Neural cell (in vitro differentiated cells): ENCODE results near the gene GRID1.

Experiments
- EZH2 ChIP-seq: fragments of 200-600, 300-800 bp; shearing (Covaris generic), sonication (generic); IDR thresholded peaks from 2 replicates; pipeline ENCODE4 v1.6.1; 2014; ENCODE audit warnings: antibody characterized with exemption, low read length, borderline replicate concordance, mild to moderate bottlenecking; ENCODE audit not compliant: insufficient read depth, poor library complexity, severe bottlenecking
- MXI1 ChIP-seq: fragments of 450-650 bp; conservative IDR thresholded peaks from 2 replicates; pipeline ENCODE4 v1.6.1; 2014; ENCODE audit warnings: antibody characterized with exemption, mild to moderate bottlenecking; ENCODE audit not compliant: poor library complexity, severe bottlenecking
- POLR2AphosphoS5 ChIP-seq: IDR thresholded peaks from 2 replicates; pipeline ENCODE4 v1.6.1; 2012
- TF ChIP-seq, protein P1 (sequence below): fragments of 450-650 bp; IDR thresholded peaks from 2 replicates; pipeline ENCODE4 v1.5.1; 2014; ENCODE audit warnings: antibody characterized with exemption, mild to moderate bottlenecking, moderate library complexity; ENCODE audit not compliant: poor library complexity, severe bottlenecking
- TF ChIP-seq, protein P2 (sequence below): IDR thresholded peaks from 2 replicates; pipeline ENCODE4 v1.6.1; 2012; ENCODE audit warnings: borderline replicate concordance

DNA sequence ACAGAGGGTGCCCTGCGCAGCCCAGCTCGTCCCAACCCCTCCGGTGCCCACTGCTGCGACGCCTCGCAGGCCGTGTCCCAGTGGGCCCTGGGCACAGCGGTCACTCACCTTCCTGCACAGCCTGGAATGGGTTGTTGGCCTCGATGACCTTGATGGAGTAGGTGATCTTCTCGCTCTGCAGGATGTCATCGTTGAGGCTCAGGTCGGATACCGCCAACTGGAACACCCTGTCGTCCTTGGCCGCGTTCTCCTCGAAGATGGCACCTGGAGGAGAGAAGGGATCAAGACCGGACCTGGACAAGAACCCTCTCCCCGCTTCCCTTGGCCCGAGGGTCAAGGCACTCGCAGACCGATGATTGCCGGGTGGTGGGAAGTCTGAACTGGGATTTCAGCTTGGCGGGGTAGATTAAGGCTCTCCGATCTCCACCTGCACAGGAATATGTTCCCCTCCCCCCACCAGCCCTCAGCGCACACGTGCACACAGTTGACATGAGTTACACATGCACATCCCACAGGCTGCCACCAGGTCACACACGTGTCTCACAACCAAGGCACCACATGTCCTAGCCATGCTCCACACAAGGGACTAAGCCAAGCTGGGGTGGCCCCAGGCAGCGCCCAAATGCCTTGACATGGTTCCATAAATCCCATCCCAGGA lies 2.6 kb downstream of the GRID1 start:
- TF ChIP-seq MXI1: peak; percentile 87
- TF ChIP-seq EZH2: no peak
- TF ChIP-seq, protein P1, sequence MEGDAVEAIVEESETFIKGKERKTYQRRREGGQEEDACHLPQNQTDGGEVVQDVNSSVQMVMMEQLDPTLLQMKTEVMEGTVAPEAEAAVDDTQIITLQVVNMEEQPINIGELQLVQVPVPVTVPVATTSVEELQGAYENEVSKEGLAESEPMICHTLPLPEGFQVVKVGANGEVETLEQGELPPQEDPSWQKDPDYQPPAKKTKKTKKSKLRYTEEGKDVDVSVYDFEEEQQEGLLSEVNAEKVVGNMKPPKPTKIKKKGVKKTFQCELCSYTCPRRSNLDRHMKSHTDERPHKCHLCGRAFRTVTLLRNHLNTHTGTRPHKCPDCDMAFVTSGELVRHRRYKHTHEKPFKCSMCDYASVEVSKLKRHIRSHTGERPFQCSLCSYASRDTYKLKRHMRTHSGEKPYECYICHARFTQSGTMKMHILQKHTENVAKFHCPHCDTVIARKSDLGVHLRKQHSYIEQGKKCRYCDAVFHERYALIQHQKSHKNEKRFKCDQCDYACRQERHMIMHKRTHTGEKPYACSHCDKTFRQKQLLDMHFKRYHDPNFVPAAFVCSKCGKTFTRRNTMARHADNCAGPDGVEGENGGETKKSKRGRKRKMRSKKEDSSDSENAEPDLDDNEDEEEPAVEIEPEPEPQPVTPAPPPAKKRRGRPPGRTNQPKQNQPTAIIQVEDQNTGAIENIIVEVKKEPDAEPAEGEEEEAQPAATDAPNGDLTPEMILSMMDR: no peak
- TF ChIP-seq POLR2AphosphoS5: no peak
- TF ChIP-seq, protein P2, sequence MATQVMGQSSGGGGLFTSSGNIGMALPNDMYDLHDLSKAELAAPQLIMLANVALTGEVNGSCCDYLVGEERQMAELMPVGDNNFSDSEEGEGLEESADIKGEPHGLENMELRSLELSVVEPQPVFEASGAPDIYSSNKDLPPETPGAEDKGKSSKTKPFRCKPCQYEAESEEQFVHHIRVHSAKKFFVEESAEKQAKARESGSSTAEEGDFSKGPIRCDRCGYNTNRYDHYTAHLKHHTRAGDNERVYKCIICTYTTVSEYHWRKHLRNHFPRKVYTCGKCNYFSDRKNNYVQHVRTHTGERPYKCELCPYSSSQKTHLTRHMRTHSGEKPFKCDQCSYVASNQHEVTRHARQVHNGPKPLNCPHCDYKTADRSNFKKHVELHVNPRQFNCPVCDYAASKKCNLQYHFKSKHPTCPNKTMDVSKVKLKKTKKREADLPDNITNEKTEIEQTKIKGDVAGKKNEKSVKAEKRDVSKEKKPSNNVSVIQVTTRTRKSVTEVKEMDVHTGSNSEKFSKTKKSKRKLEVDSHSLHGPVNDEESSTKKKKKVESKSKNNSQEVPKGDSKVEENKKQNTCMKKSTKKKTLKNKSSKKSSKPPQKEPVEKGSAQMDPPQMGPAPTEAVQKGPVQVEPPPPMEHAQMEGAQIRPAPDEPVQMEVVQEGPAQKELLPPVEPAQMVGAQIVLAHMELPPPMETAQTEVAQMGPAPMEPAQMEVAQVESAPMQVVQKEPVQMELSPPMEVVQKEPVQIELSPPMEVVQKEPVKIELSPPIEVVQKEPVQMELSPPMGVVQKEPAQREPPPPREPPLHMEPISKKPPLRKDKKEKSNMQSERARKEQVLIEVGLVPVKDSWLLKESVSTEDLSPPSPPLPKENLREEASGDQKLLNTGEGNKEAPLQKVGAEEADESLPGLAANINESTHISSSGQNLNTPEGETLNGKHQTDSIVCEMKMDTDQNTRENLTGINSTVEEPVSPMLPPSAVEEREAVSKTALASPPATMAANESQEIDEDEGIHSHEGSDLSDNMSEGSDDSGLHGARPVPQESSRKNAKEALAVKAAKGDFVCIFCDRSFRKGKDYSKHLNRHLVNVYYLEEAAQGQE: no peak
